GM12878 (cell line): ENCODE data around the gene GGTLC2. TPM values are rescaled to one million over a fixed set of nuclear protein-coding genes. Genes with fewer than 3 reads are reported as not detected.

Experiments
- ATAC-seq: fragments of 200-7000 bp; cut with Tn5 transposase; 3 replicates; pipeline ENCODE4 v1.9.1; 2020; ENCODE audit warnings: mild to moderate bottlenecking, moderate library complexity
- BruUV-seq: library from RNA; stranded (reverse); fragments of 400-500 nt; replicated peaks from 2 replicates; lab custom pipeline; 2021; lab: Mats Ljungman, UMichigan
- CTCF ChIA-PET: fragments of 300-600 bp; sonication (Branson Sonifier 250); formaldehyde crosslinking; extraction: SDS; loops from one replicate; lab custom pipeline; 2021; ENCODE audit warnings: inconsistent platforms; lab: Yijun Ruan, JAX
- POLR2A ChIA-PET: fragments of 350-600 bp; formaldehyde crosslinking; extraction: SDS; loops from one replicate; lab custom pipeline; 2021; ENCODE audit warnings: inconsistent platforms; lab: Charles Lee
- RAD21 ChIA-PET: fragments of 300-600 bp; sonication (Branson Sonifier 250); formaldehyde crosslinking; loops from one replicate; lab custom pipeline; 2023; ENCODE audit warnings: antibody characterized with exemption; ENCODE audit not compliant: unreplicated experiment; lab: Charles Lee
- SMC1A ChIA-PET: fragments of 300-600 bp; sonication (Branson Sonifier 250); formaldehyde crosslinking; loops from one replicate; lab custom pipeline; 2023; ENCODE audit not compliant: unreplicated experiment, uncharacterized antibody; lab: Charles Lee
- DNase-seq: peaks from one replicate; pipeline ENCODE4 v3.0.0-alpha.2; 2011; ENCODE audit warnings: low read depth, low spot score
- FAIRE-seq: peaks from 3 replicates; lab custom pipeline; 2011; peaks lifted over from hg19 to GRCh38; lab: Jason Lieb, UNC
- H2AFZ ChIP-seq: 2 replicates; pipeline ENCODE4 v1.6.0; 2011; ENCODE audit warnings: low read depth, low read length, control low read depth; ENCODE audit not compliant: control insufficient read depth
- H3K27ac ChIP-seq: 2 replicates; pipeline ENCODE4 v1.5.1; 2011; ENCODE audit warnings: control low read depth; ENCODE audit not compliant: control insufficient read depth, insufficient read depth
- H3K27me3 ChIP-seq, 2 experiments: replicated peaks in 1 of 2; 2 replicates each; pipeline versions ENCODE4 v1.6.0 to v1.6.1; 2011; ENCODE audit warnings: low read length in 1 of 2; ENCODE audit not compliant: control insufficient read depth in 2 of 2, insufficient read depth in 2 of 2
- H3K36me3 ChIP-seq, 2 experiments: 2 replicates each; pipeline ENCODE4 v1.5.1; 2011; ENCODE audit warnings: low read length in 1 of 2; ENCODE audit not compliant: control insufficient read depth in 2 of 2, insufficient read depth in 2 of 2
- H3K4me1 ChIP-seq: 2 replicates; pipeline ENCODE4 v1.6.1; 2011; ENCODE audit warnings: mild to moderate bottlenecking, low read length, moderate library complexity, mixed read lengths; ENCODE audit not compliant: control insufficient read depth, insufficient read depth
- H3K4me2 ChIP-seq: 2 replicates; pipeline ENCODE4 v1.6.0; 2011; ENCODE audit warnings: control low read depth; ENCODE audit not compliant: control insufficient read depth, insufficient read depth
- H3K4me3 ChIP-seq: fragments of 200-600 bp; sonication (generic); 2 replicates; pipeline ENCODE4 v1.5.1; 2016
- H3K79me2 ChIP-seq: 2 replicates; pipeline ENCODE4 v1.6.0; 2011; ENCODE audit warnings: low read length; ENCODE audit not compliant: control insufficient read depth, insufficient read depth
- H3K9ac ChIP-seq: 2 replicates; pipeline ENCODE4 v1.8.0; 2011; ENCODE audit warnings: low read length, control low read depth, mixed read lengths; ENCODE audit not compliant: control insufficient read depth, insufficient read depth
- H3K9me3 ChIP-seq: replicated peaks from 3 replicates; pipeline ENCODE4 v1.5.1; 2011; ENCODE audit warnings: mild to moderate bottlenecking, low read length; ENCODE audit not compliant: control insufficient read depth, insufficient read depth
- H4K20me1 ChIP-seq: 2 replicates; pipeline ENCODE4 v1.6.0; 2011; ENCODE audit not compliant: control insufficient read depth, insufficient read depth
- ETV6 ChIP-seq, 2 experiments: fragments of 450-650 bp in 1 of 2; IDR thresholded peaks in 1 of 2; conservative IDR thresholded peaks in 1 of 2; 2 replicates each; pipeline ENCODE4 v1.6.1; 2014; ENCODE audit warnings: antibody characterized with exemption in 1 of 2, borderline replicate concordance in 1 of 2, low read depth in 1 of 2, mild to moderate bottlenecking in 1 of 2, moderate library complexity in 1 of 2
- HDAC2 ChIP-seq: fragments of 200-600 bp; sonication (generic); IDR thresholded peaks from 2 replicates; pipeline ENCODE4 v1.6.1; 2017
- IKZF1 ChIP-seq: fragments of 450-650 bp; conservative IDR thresholded peaks from 2 replicates; pipeline ENCODE4 v1.6.1; 2017; ENCODE audit warnings: antibody characterized with exemption, mild to moderate bottlenecking
- IRF4 ChIP-seq: IDR thresholded peaks from 2 replicates; pipeline ENCODE4 v1.6.1; 2011; ENCODE audit warnings: low read depth, low read length
- KDM1A ChIP-seq: fragments of 200-600 bp; sonication (generic); IDR thresholded peaks from 2 replicates; pipeline ENCODE4 v1.6.1; 2016; ENCODE audit warnings: borderline replicate concordance
- POLR2AphosphoS5 ChIP-seq: IDR thresholded peaks from 2 replicates; pipeline ENCODE4 v1.6.1; 2011; ENCODE audit warnings: mild to moderate bottlenecking, low read length, inconsistent platforms
- RCOR1 ChIP-seq: conservative IDR thresholded peaks from 2 replicates; pipeline ENCODE4 v1.6.1; 2012; ENCODE audit warnings: low read depth, low read length, improper control_type of control experiment
- RELA ChIP-seq: fragments of 450-650 bp; IDR thresholded peaks from 2 replicates; pipeline ENCODE4 v1.8.0; 2014; ENCODE audit warnings: borderline replicate concordance; ENCODE audit not compliant: partially characterized antibody
- SP1 ChIP-seq: IDR thresholded peaks from one replicate; pipeline ENCODE4 v1.6.1; 2011; ENCODE audit warnings: low read depth, low read length
- STAT1 ChIP-seq: fragments of 450-650 bp; conservative IDR thresholded peaks from 2 replicates; pipeline ENCODE4 v1.6.1; 2014; ENCODE audit warnings: antibody characterized with exemption, mild to moderate bottlenecking
- SUPT20H ChIP-seq: IDR thresholded peaks from 2 replicates; pipeline ENCODE4 v1.6.1; 2011; ENCODE audit warnings: low read depth, mild to moderate bottlenecking, low read length, moderate library complexity, borderline replicate concordance; ENCODE audit not compliant: control insufficient read depth
- TBL1XR1 ChIP-seq: IDR thresholded peaks from 2 replicates; pipeline ENCODE4 v1.6.1; 2012; ENCODE audit warnings: low read depth, low read length, improper control_type of control experiment
- WGBS: methylation state at CpG from one replicate; pipeline ENCODE4 v1.1.6; 2016; ENCODE audit warnings: low lambda C conversion rate; ENCODE audit not compliant: insufficient replicate concordance, insufficient coverage; ENCODE audit errors: missing lambda C conversion rate; 5-methylcytosine and 5-hydroxymethylcytosine counted together
- in situ Hi-C: fragments of 300-500 bp; cut with MboI; formaldehyde crosslinking; loops from 9 replicates; pipeline ENCODE4 v1.14.3; 2018; ENCODE audit warnings: mixed read lengths
- intact Hi-C: fragments of 100-400 bp; cut with micrococcal nuclease; formaldehyde crosslinking; loops from one replicate; pipeline ENCODE4 v1.14.2; 2022; ENCODE audit not compliant: unreplicated experiment
- polyA plus RNA-seq, 11 experiments: library from polyadenylated mRNA; depleted of rRNA in 4 of 11; unstranded in 6 of 11; stranded (reverse) in 5 of 11; fragments of >200 nt; fragmentation: Nextera tagmentation in 4 of 11; fragmentation: Illumina TruSeq in 1 of 11; extraction: Ambion mirVana in 4 of 11; extraction: Trizol in 1 of 11; gene quantifications; 1 replicate in 1 of 11; 2 replicates in 10 of 11; pipeline versions ENCODE4 v1.2.1 to v1.2.3, GENCODE V29; 2011 to 2016; ENCODE audit warnings: inconsistent platforms in 2 of 11, missing spikeins in 2 of 11, low read depth in 1 of 11
- total RNA-seq, 4 experiments: library from RNA; depleted of rRNA in 3 of 4; stranded (reverse); fragments of >200 nt in 3 of 4; fragmentation: Illumina TruSeq in 1 of 4; extraction: Trizol in 1 of 4; gene quantifications; 2 replicates each; pipeline versions ENCODE4 v1.2.1 to v1.2.3, GENCODE V29; 2013 to 2021
- TF ChIP-seq, protein P1 (sequence below): IDR thresholded peaks from 2 replicates; pipeline ENCODE4 v1.6.1; 2011; ENCODE audit warnings: borderline replicate concordance, low read depth, mild to moderate bottlenecking, moderate library complexity, mixed read lengths, low read length; ENCODE audit not compliant: insufficient read depth; ENCODE audit errors: extremely low read length
- TF ChIP-seq, protein P2 (sequence below), 3 experiments: IDR thresholded peaks in 2 of 3; conservative IDR thresholded peaks in 1 of 3; 2 replicates each; pipeline ENCODE4 v1.5.1; 2011; ENCODE audit warnings: low read depth in 3 of 3, low read length in 3 of 3, mild to moderate bottlenecking in 3 of 3, control low read depth in 2 of 3, moderate library complexity in 2 of 3, inconsistent platforms in 1 of 3, mixed read lengths in 1 of 3; ENCODE audit not compliant: control insufficient read depth in 2 of 3, insufficient read depth in 1 of 3; ENCODE audit errors: extremely low read depth in 1 of 3
- TF ChIP-seq, protein P3 (sequence below): fragments of 450-650 bp; conservative IDR thresholded peaks from 2 replicates; pipeline ENCODE4 v1.6.1; 2017; ENCODE audit warnings: mild to moderate bottlenecking, moderate library complexity
- TF ChIP-seq, protein P4 (sequence below): fragments of 450-650 bp; IDR thresholded peaks from 2 replicates; pipeline ENCODE4 v1.6.1; 2017; ENCODE audit warnings: mild to moderate bottlenecking, low read depth, inconsistent platforms; ENCODE audit not compliant: poor library complexity, severe bottlenecking

GGTLC2 gene
- total and polyA plus RNA-seq, 10 of the 15 experiments (the other 5 are each of a cell fraction or from before 2014, with no cell fraction given), result not detected

DNA sequence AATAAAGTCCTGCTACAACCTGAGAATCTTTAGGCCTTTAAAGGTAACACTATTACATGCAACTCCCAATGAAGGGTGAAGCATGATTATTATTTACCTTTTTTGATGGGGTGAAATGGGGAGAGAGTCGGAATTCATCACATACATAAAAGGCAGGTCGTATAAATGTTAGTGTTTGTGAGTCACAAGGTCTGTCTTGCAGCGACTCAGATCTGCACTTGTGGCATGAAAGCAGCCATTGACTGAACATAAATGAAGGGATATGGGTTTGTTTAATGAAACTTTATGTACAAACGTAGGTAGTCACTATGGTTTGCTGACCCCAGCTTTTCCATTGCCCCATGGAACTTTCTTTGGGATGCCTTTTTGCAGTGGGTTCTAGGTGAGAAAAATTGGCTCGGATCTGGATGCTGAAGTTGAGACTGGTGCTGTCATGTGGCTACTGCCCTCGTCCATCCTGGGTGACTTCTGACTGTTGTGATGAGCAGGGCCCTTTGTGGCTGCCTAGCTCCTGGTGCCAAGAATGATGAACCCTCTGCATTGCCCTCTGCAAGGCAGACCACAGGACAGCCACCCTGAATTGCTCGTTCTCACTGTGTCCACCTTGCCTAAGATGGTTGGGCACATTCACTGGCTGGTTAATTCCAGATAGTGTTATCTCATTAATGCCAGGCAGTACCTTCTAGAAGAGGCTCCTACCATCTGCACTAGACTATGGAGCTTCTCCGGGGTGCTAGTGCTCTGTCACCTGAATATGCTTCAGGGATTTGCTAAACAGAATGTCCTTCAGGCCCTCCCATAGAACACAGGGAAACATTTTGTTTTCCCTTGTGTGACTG lies 11.3 kb downstream of the GGTLC2 start:
- TF ChIP-seq ETV6 (conservative IDR thresholded peaks at IDR 0.05 in 1 of 2, IDR thresholded peaks at IDR 0.05 in 1 of 2; ENCODE audit: borderline replicate concordance in 1 of 2, low read depth in 1 of 2), result no peak
- TF ChIP-seq SUPT20H, result no peak
- no peak for TF ChIP-seq SP1
- TF ChIP-seq IKZF1, result no peak
- TF ChIP-seq RCOR1, result no peak
- TF ChIP-seq HDAC2, result no peak
- TF ChIP-seq KDM1A, result no peak
- no peak for TF ChIP-seq POLR2AphosphoS5
- TF ChIP-seq, protein P1, sequence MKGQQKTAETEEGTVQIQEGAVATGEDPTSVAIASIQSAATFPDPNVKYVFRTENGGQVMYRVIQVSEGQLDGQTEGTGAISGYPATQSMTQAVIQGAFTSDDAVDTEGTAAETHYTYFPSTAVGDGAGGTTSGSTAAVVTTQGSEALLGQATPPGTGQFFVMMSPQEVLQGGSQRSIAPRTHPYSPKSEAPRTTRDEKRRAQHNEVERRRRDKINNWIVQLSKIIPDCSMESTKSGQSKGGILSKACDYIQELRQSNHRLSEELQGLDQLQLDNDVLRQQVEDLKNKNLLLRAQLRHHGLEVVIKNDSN, result no peak
- TF ChIP-seq RELA, result no peak
- TF ChIP-seq, protein P2, sequence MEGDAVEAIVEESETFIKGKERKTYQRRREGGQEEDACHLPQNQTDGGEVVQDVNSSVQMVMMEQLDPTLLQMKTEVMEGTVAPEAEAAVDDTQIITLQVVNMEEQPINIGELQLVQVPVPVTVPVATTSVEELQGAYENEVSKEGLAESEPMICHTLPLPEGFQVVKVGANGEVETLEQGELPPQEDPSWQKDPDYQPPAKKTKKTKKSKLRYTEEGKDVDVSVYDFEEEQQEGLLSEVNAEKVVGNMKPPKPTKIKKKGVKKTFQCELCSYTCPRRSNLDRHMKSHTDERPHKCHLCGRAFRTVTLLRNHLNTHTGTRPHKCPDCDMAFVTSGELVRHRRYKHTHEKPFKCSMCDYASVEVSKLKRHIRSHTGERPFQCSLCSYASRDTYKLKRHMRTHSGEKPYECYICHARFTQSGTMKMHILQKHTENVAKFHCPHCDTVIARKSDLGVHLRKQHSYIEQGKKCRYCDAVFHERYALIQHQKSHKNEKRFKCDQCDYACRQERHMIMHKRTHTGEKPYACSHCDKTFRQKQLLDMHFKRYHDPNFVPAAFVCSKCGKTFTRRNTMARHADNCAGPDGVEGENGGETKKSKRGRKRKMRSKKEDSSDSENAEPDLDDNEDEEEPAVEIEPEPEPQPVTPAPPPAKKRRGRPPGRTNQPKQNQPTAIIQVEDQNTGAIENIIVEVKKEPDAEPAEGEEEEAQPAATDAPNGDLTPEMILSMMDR (IDR thresholded peaks at IDR 0.05 in 2 of 3, conservative IDR thresholded peaks at IDR 0.05 in 1 of 3; ENCODE audit: control insufficient read depth in 2 of 3, extremely low read depth in 1 of 3, insufficient read depth in 1 of 3, low read depth in 3 of 3, low read length in 3 of 3), result no peak
- no peak for TF ChIP-seq IRF4
- TF ChIP-seq, protein P3, sequence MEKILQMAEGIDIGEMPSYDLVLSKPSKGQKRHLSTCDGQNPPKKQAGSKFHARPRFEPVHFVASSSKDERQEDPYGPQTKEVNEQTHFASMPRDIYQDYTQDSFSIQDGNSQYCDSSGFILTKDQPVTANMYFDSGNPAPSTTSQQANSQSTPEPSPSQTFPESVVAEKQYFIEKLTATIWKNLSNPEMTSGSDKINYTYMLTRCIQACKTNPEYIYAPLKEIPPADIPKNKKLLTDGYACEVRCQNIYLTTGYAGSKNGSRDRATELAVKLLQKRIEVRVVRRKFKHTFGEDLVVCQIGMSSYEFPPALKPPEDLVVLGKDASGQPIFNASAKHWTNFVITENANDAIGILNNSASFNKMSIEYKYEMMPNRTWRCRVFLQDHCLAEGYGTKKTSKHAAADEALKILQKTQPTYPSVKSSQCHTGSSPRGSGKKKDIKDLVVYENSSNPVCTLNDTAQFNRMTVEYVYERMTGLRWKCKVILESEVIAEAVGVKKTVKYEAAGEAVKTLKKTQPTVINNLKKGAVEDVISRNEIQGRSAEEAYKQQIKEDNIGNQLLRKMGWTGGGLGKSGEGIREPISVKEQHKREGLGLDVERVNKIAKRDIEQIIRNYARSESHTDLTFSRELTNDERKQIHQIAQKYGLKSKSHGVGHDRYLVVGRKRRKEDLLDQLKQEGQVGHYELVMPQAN, result no peak
- no peak for TF ChIP-seq TBL1XR1
- TF ChIP-seq STAT1, result no peak
- TF ChIP-seq, protein P4, sequence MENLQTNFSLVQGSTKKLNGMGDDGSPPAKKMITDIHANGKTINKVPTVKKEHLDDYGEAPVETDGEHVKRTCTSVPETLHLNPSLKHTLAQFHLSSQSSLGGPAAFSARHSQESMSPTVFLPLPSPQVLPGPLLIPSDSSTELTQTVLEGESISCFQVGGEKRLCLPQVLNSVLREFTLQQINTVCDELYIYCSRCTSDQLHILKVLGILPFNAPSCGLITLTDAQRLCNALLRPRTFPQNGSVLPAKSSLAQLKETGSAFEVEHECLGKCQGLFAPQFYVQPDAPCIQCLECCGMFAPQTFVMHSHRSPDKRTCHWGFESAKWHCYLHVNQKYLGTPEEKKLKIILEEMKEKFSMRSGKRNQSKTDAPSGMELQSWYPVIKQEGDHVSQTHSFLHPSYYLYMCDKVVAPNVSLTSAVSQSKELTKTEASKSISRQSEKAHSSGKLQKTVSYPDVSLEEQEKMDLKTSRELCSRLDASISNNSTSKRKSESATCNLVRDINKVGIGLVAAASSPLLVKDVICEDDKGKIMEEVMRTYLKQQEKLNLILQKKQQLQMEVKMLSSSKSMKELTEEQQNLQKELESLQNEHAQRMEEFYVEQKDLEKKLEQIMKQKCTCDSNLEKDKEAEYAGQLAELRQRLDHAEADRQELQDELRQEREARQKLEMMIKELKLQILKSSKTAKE, result no peak
- WGBS, result 31% methylated on average over 8 of the region's 8 CpGs
- intact Hi-C loops, result no loop called here
- ATAC-seq, result no peak
- Histone ChIP-seq H3K4me1 (no peaks in the 10 kb centered on the region), H2AFZ (no peak overlapping the region), H4K20me1 (no peaks in the 10 kb centered on the region), H3K36me3 (no peaks in the 10 kb centered on the region), H3K9ac (no peak overlapping the region), H3K79me2 (no peaks in the 10 kb centered on the region), H3K4me2 (no peak overlapping the region), H3K9me3 (no peaks in the 10 kb centered on the region), H3K4me3 (no peak overlapping the region), H3K27me3 (no peaks in the 10 kb centered on the region), H3K27ac (no peak overlapping the region)
- in situ Hi-C loops, result no loop called here
- BruUV-seq, result no TSS peak
- SMC1A ChIA-PET, result interaction anchor here (1.4 kb wide), 1 partner anchor 65 kb away, joined by 3 read pairs; no protein-coding TSS in a partner anchor
- no peak for DNase-seq
- no peak for FAIRE-seq
- POLR2A ChIA-PET, result no interaction called here
- CTCF ChIA-PET, result interaction anchor here (1.5 to 2.8 kb wide), 2 partner anchors 11 to 30 kb away, joined by 3 to 10 read pairs; no protein-coding TSS in a partner anchor
- RAD21 ChIA-PET, result no interaction called here
